ENCODE measurements around the gene MEI4.
"Not testable (repeated sequence)": the region's sequence is repeated elsewhere in the genome, so short reads cannot be mapped to it uniquely, and the experiment has no call there.

Gene MEI4

GRCh38 chr6:77796824-77797809 is 144.3 kb downstream of the MEI4 start:
- Histone ChIP-seq H3K27ac (no peak overlapping the region), H3K4me3 (no peak overlapping the region)

- H3K27ac ChIP-seq: no peak overlapping the region
- no peak overlapping the region for H3K4me3 ChIP-seq
Observed at GRCh38 chr6:77812304-77812703, 159.5 kb downstream of the MEI4 start.

- Histone ChIP-seq H3K4me3 (no peak overlapping the region), H3K27ac (no peak overlapping the region)
Observed at GRCh38 chr6:77813090-77813489, 160.3 kb downstream of the MEI4 start.

- Histone ChIP-seq H3K4me3 (no peak overlapping the region), H3K27ac (no peak overlapping the region)
Observed at GRCh38 chr6:77814119-77814518, 161.3 kb downstream of the MEI4 start.

GRCh38 chr6:77815531-77815930 is 162.7 kb downstream of the MEI4 start:
- no peak overlapping the region for H3K4me3 ChIP-seq

GRCh38 chr6:77816766-77817270 is 164.0 kb downstream of the MEI4 start:
- no peak overlapping the region for H3K4me3 ChIP-seq
- H3K27ac ChIP-seq: no peak overlapping the region

More at GRCh38 chr6:77815531-77815930, 162.7 kb downstream of the MEI4 start:
- no peak overlapping the region for H3K27ac ChIP-seq

- H3K27ac ChIP-seq: no peak overlapping the region
- H3K4me3 ChIP-seq: no peak overlapping the region
Observed at GRCh38 chr6:77822265-77822664, 169.4 kb downstream of the MEI4 start.

- Histone ChIP-seq H3K4me3 (no peak overlapping the region), H3K27ac (no peak overlapping the region)
Observed at GRCh38 chr6:77825204-77825603, 172.4 kb downstream of the MEI4 start.

GRCh38 chr6:77829736-77830135 is 176.9 kb downstream of the MEI4 start:
- no peak overlapping the region for H3K4me3 ChIP-seq
- no peak overlapping the region for H3K27ac ChIP-seq

GRCh38 chr6:77833749-77834148 is 180.9 kb downstream of the MEI4 start:
- not testable (repeated sequence) for H3K27ac ChIP-seq, H3K4me3 ChIP-seq

- Histone ChIP-seq H3K27ac (no peak overlapping the region), H3K4me3 (no peak overlapping the region)
Observed at GRCh38 chr6:77834591-77834996, 181.8 kb downstream of the MEI4 start.

GRCh38 chr6:77837034-77837784 is 184.4 kb downstream of the MEI4 start:
- Histone ChIP-seq H3K4me3 (no peak overlapping the region), H3K27ac (no peak overlapping the region)

GRCh38 chr6:77839292-77839691 is 186.5 kb downstream of the MEI4 start:
- Histone ChIP-seq H3K4me3 (no peak overlapping the region), H3K27ac (no peak overlapping the region)

- Histone ChIP-seq H3K4me3 (no peak overlapping the region), H3K27ac (no peak overlapping the region)
Observed at GRCh38 chr6:77844822-77845221, 192.0 kb downstream of the MEI4 start.

GRCh38 chr6:77853401-77853800 is 200.6 kb downstream of the MEI4 start:
- Histone ChIP-seq H3K27ac (no peak overlapping the region), H3K4me3 (no peak overlapping the region)

- Histone ChIP-seq H3K4me3 (no peak overlapping the region), H3K27ac (no peak overlapping the region)
Observed at GRCh38 chr6:77856391-77856790, 203.6 kb downstream of the MEI4 start.

- Histone ChIP-seq H3K27ac (no peak overlapping the region), H3K4me3 (no peak overlapping the region)
Observed at GRCh38 chr6:77857421-77857820, 204.6 kb downstream of the MEI4 start.

- no peak overlapping the region for H3K4me3 ChIP-seq
- no peak overlapping the region for H3K27ac ChIP-seq
Observed at GRCh38 chr6:77876300-77876699, 223.5 kb downstream of the MEI4 start.

- Histone ChIP-seq H3K4me3 (no peak overlapping the region), H3K27ac (no peak overlapping the region)
Observed at GRCh38 chr6:77879527-77879926, 226.7 kb downstream of the MEI4 start.

GRCh38 chr6:77880501-77880900 is 227.7 kb downstream of the MEI4 start:
- no peak overlapping the region for H3K4me3 ChIP-seq
- no peak overlapping the region for H3K27ac ChIP-seq

- Histone ChIP-seq H3K4me3 (no peak overlapping the region), H3K27ac (no peak overlapping the region)
Observed at GRCh38 chr6:77883851-77884250, 231.0 kb downstream of the MEI4 start.

All from skin epidermis (tissue), 12 donors.